Adipocyte (in vitro differentiated cells): ENCODE data around the gene NSL1.

Experiments
- DNase-seq: peaks from one replicate; pipeline ENCODE4 v3.0.0-alpha.2; 2015; ENCODE audit warnings: low read depth
- H3K27me3 ChIP-seq: replicated peaks from 2 replicates; pipeline ENCODE4 v1.7.0; 2013; ENCODE audit warnings: mild to moderate bottlenecking, low read length, moderate library complexity; ENCODE audit not compliant: control insufficient read depth, insufficient read depth
- H3K36me3 ChIP-seq: 2 replicates; pipeline ENCODE4 v1.7.0; 2013; ENCODE audit warnings: low read length, mild to moderate bottlenecking, moderate library complexity; ENCODE audit not compliant: control insufficient read depth, insufficient read depth, severe bottlenecking
- H3K4me1 ChIP-seq: 2 replicates; pipeline ENCODE4 v1.7.0; 2013; ENCODE audit warnings: mild to moderate bottlenecking, low read length, moderate library complexity; ENCODE audit not compliant: control insufficient read depth, insufficient read depth
- H3K4me3 ChIP-seq: 2 replicates; pipeline ENCODE4 v1.7.0; 2013; ENCODE audit warnings: mild to moderate bottlenecking, low read length, moderate library complexity
- H3K9ac ChIP-seq: 2 replicates; pipeline ENCODE4 v1.7.0; 2013; ENCODE audit warnings: mild to moderate bottlenecking, low read length, moderate library complexity
- H3K9me3 ChIP-seq: 2 replicates; pipeline ENCODE4 v1.7.0; 2013; ENCODE audit warnings: mild to moderate bottlenecking, low read length, moderate library complexity; ENCODE audit not compliant: control insufficient read depth

The NSL1 gene

DNA sequence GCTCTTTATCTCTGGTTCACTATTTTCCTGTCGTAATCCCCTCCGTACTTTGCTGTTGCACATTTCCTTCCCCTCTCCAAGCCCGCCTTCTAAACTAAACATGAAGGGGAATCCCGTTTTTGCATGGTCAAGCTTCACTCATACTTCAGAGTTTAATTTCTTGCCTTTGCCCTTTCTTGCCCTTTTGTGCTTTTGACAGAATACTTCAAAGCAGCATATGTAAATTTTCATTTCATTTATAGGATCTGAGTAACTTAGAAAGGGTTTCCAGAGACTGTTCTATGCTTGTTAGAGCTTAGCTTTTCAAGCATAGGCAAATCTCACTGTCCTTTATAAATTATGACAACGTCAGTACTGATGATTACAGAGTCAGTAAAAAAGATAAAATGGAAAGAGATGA, 28.1 kb upstream of the NSL1 start:
- no peak overlapping the region for H3K9ac ChIP-seq
- DNase-seq, result peak; percentile 4
- H3K9me3 ChIP-seq, result peaks cover under 1% of the 10 kb centered on the region
- H3K27me3 ChIP-seq, result no peaks in the 10 kb centered on the region
- peaks cover 3% of the 10 kb centered on the region for H3K36me3 ChIP-seq
- peaks cover 13% of the 10 kb centered on the region for H3K4me1 ChIP-seq
- H3K4me3 ChIP-seq, result no peak overlapping the region

GRCh38 chr1:212816567-212817278, 25.1 kb upstream of the NSL1 start:
- H3K9me3 ChIP-seq, result no peaks in the 10 kb centered on the region
- no peaks in the 10 kb centered on the region for H3K27me3 ChIP-seq
- H3K4me1 ChIP-seq, result peaks cover 13% of the 10 kb centered on the region
- H3K4me3 ChIP-seq, result no peak overlapping the region
- peak; percentile 22 for DNase-seq
- H3K36me3 ChIP-seq, result peaks cover 19% of the 10 kb centered on the region
- no peak overlapping the region for H3K9ac ChIP-seq

DNA sequence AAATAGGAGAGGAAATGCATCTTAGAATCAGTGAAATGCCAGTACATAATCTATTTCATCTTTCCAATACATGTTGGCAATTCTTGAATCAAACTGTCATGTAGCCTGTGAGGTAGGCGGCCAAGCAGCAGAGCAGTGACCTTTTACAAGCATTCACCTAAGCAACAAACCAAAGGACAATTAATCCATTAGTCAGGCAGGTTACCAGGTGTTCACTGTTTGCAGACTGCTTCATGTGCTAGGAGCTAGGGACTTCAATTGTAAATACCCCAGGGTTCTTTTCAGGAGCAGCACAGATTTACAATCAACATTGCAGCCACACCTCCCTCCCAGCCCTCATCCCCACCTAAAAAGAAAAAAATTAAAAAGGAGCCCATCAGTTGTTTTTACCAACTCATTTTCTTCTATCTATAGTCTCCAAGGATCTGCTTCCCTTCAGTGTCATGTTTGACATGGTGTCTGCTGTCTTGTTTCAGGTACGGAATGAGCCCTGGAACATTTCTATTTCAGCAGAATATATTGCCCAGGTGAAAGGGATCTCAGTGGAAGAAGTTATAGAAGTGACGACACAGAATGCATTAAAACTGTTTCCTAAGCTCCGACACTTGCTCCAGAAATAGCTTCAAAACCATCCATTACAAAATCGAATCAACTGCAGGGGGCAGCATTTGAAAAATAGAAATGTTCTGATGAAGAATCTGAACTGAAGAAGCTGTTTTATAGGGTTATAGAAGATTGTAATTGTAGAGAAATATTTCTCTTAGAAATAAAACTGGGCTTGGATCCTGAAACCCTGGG, 23.2 kb upstream of the NSL1 start:
- Histone ChIP-seq H3K9ac (no peak overlapping the region), H3K27me3 (no peaks in the 10 kb centered on the region), H3K4me1 (peaks cover 13% of the 10 kb centered on the region), H3K4me3 (no peak overlapping the region), H3K9me3 (no peaks in the 10 kb centered on the region), H3K36me3 (peaks cover 19% of the 10 kb centered on the region)
- peak; percentile 46 for DNase-seq

- H3K9ac ChIP-seq, result peak overlapping the region; percentile 51
- peaks cover 2% of the 10 kb centered on the region for H3K4me1 ChIP-seq
- no peak overlapping the region for H3K4me3 ChIP-seq
- no peaks in the 10 kb centered on the region for H3K9me3 ChIP-seq
- no peaks in the 10 kb centered on the region for H3K27me3 ChIP-seq
- no peak for DNase-seq
- peaks cover 50% of the 10 kb centered on the region for H3K36me3 ChIP-seq
These were observed 14.2 kb upstream of the NSL1 start for GRCh38 chr1:212805767-212806166.

GRCh38 chr1:212797681-212798080, 6.1 kb upstream of the NSL1 start:
- Histone ChIP-seq H3K4me1 (peaks cover 8% of the 10 kb centered on the region), H3K27me3 (no peaks in the 10 kb centered on the region), H3K36me3 (peaks cover 67% of the 10 kb centered on the region), H3K9me3 (no peaks in the 10 kb centered on the region), H3K4me3 (no peak overlapping the region), H3K9ac (no peak overlapping the region)
- no peak for DNase-seq

- Histone ChIP-seq H3K27me3 (no peaks in the 10 kb centered on the region), H3K9me3 (no peaks in the 10 kb centered on the region)
- DNase-seq, result no peak
These were observed 3.0 kb upstream of the NSL1 start for GRCh38 chr1:212794561-212795014.

GRCh38 chr1:212792396-212792908, 875 bp upstream of the NSL1 start:
- H3K4me3 ChIP-seq, result peak overlapping the region; percentile 92
- peak overlapping the region; percentile 98 for H3K9ac ChIP-seq
- H3K4me1 ChIP-seq, result peaks cover 14% of the 10 kb centered on the region
- DNase-seq, result no peak
- H3K36me3 ChIP-seq, result peaks cover 21% of the 10 kb centered on the region
- no peaks in the 10 kb centered on the region for H3K27me3 ChIP-seq
- no peaks in the 10 kb centered on the region for H3K9me3 ChIP-seq

More at GRCh38 chr1:212794561-212795014, 3.0 kb upstream of the NSL1 start:
- Histone ChIP-seq H3K4me1 (peaks cover 14% of the 10 kb centered on the region), H3K4me3 (no peak overlapping the region), H3K9ac (no peak overlapping the region), H3K36me3 (peaks cover 39% of the 10 kb centered on the region)

DNA sequence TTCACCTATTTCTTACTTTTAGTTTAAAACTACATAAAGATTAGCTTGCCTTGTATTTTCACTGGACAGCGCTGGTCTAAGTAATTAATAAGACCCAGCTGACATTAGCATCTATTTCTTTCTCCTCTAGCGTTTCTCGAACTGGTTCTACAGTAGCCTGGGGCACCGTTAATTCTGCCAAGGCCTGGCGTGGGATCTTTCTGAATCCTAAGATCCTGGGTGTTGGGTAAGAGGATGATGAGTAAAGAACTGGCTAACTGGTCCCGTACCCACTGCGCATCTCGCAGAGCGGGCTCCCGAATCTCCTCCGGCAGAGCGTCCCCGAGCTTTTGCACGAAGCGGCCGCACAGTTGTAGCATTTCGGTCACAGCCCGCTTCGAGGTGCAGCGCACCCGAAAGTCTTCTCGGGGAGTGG, 309 bp downstream of the NSL1 start:
- peak overlapping the region; percentile 92 for H3K4me3 ChIP-seq
- peaks cover 15% of the 10 kb centered on the region for H3K36me3 ChIP-seq
- H3K27me3 ChIP-seq, result no peaks in the 10 kb centered on the region
- peaks cover 14% of the 10 kb centered on the region for H3K4me1 ChIP-seq
- no peaks in the 10 kb centered on the region for H3K9me3 ChIP-seq
- peak; percentile 87 for DNase-seq
- H3K9ac ChIP-seq, result peak overlapping the region; percentile 98

DNA sequence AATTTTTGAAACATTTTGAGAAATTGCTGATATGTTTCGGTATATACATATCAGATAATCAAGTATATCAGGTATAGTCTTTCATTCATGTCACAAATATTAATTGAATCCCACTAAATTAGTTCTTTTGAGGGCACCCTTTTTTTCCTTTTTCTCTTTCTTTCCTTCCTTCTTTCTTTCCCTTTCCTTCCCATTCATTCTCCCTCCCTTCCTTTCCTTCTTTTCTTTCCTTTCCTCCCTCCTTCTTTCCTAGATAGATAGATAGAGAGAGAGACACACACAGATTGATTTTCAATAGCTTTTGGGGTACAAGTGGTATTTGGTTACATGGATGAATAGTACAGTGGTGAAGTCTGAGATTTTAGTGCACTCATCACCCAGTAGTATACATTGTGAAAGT, 5.7 kb downstream of the NSL1 start:
- no peak for DNase-seq
- H3K9ac ChIP-seq, result no peak overlapping the region
- H3K9me3 ChIP-seq, result no peaks in the 10 kb centered on the region
- H3K27me3 ChIP-seq, result no peaks in the 10 kb centered on the region
- no peak overlapping the region for H3K4me3 ChIP-seq
- H3K4me1 ChIP-seq, result peaks cover 9% of the 10 kb centered on the region
- H3K36me3 ChIP-seq, result peaks cover 44% of the 10 kb centered on the region

DNA sequence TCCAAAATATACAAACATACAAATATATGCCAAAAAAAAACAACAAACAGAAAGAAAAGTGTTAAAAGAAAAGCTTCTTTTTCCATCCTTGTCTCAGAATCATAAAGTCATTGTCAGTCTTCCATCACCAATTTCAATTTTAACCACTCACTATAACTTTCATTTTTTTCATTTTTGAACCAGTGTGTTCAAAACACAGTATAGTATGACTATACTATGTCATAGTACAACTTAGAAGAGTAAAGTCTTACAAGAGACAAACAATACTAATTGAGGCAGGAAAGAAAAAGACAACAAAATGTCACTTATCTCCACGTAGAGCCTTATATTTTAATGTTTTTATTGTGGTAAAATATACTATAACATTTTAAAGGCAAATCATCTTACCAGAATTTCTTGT, 7.6 kb downstream of the NSL1 start:
- H3K4me1 ChIP-seq, result peaks cover 8% of the 10 kb centered on the region
- no peaks in the 10 kb centered on the region for H3K9me3 ChIP-seq
- DNase-seq, result no peak
- no peak overlapping the region for H3K9ac ChIP-seq
- no peak overlapping the region for H3K4me3 ChIP-seq
- peaks cover 47% of the 10 kb centered on the region for H3K36me3 ChIP-seq
- H3K27me3 ChIP-seq, result no peaks in the 10 kb centered on the region

- Histone ChIP-seq H3K9me3 (no peaks in the 10 kb centered on the region), H3K4me1 (peaks cover 8% of the 10 kb centered on the region), H3K4me3 (peak overlapping the region; percentile 38), H3K27me3 (no peaks in the 10 kb centered on the region), H3K36me3 (peaks cover 47% of the 10 kb centered on the region), H3K9ac (peak overlapping the region; percentile 48)
- DNase-seq, result peak; percentile 73
These were observed 9.0 kb downstream of the NSL1 start for GRCh38 chr1:212782422-212783154.
